ENCODE measurements around the gene C17orf67. TPM values are rescaled to one million over a fixed set of nuclear protein-coding genes. Genes with fewer than 3 reads are reported as not detected.

The C17orf67 gene
- total and polyA plus RNA-seq, 2 of the 13 experiments (the other 11 are each of a cell fraction or from before 2014, with no cell fraction given): 0.41 to 0.86 TPM

- FAIRE-seq (no peak), ATAC-seq (no peak), DNase-seq (ENCODE audit: low spot score) (no peak)
- Histone ChIP-seq H2AFZ (ENCODE audit: low read length) (no peak overlapping the region), H4K20me1 (ENCODE audit: insufficient read depth, low read length) (no peaks in the 10 kb centered on the region), H3K9ac (ENCODE audit: insufficient read depth, low read depth, low read length) (no peak overlapping the region), H3K4me3 (replicated peaks in 1 of 3; ENCODE audit: insufficient read depth in 1 of 3, low read depth in 2 of 3, low read length in 3 of 3) (no peak overlapping the region), H3K27me3 (ENCODE audit: control insufficient read depth in 1 of 2, insufficient read depth in 2 of 2, low read length in 2 of 2) (peaks cover 0 to 27% of the 10 kb centered on the region in 2 experiments; a peak in 3 of 5 replicates), H3K79me2 (ENCODE audit: insufficient read depth, low read length) (no peaks in the 10 kb centered on the region), H3K27ac (ENCODE audit: extremely low read length, insufficient read depth, low read length) (no peak overlapping the region), H3K36me3 (replicated peaks in 1 of 2; ENCODE audit: control insufficient read depth in 1 of 2, insufficient read depth in 2 of 2, low read length in 2 of 2) (no peaks in the 10 kb centered on the region), H3K9me3 (ENCODE audit: low read length) (no peaks in the 10 kb centered on the region), H3K4me2 (ENCODE audit: low read depth, low read length) (no peak overlapping the region), H3K4me1 (ENCODE audit: insufficient read depth, low read length) (peaks cover 25% of the 10 kb centered on the region)
- 68% methylated on average over 2 of the region's 2 CpGs for WGBS (ENCODE audit: low lambda C conversion rate)
- CTCF ChIA-PET (ENCODE audit: low intra/inter-chr PET ratio, low total read pairs): no interaction called here
- in situ Hi-C loops (cut with HindIII; ENCODE audit: extremely low pct_ligation_motif_present, low pct_unique_long_range_greater_than_20kb): no loop called here
- POLR2A ChIA-PET: no interaction called here
- BruUV-seq (replicated peaks): no TSS peak
- intact Hi-C loops (cut with micrococcal nuclease; ENCODE audit: unreplicated experiment): no loop called here
- TF ChIP-seq, protein P1, sequence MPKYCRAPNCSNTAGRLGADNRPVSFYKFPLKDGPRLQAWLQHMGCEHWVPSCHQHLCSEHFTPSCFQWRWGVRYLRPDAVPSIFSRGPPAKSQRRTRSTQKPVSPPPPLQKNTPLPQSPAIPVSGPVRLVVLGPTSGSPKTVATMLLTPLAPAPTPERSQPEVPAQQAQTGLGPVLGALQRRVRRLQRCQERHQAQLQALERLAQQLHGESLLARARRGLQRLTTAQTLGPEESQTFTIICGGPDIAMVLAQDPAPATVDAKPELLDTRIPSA (CRISPR knock-in tag; IDR thresholded peaks at IDR 0.05; ENCODE audit: borderline replicate concordance): no peak
- peak; percentile 42; the same call in 1 of the 2 replicates for TF ChIP-seq IKZF1 (IDR thresholded peaks at IDR 0.05)
- peak; percentile 55; the same call in 1 of the 2 replicates for TF ChIP-seq ZNF207 (IDR thresholded peaks at IDR 0.05; ENCODE audit: borderline replicate concordance)
Observed at GRCh38 chr17:56810343-56810742, 23.4 kb downstream of the C17orf67 start.

- no peaks in the 10 kb centered on the region for H4K20me1 ChIP-seq (ENCODE audit: insufficient read depth, low read length)
- H3K9me3 ChIP-seq (ENCODE audit: low read length): no peaks in the 10 kb centered on the region
- peaks cover 0 to 22% of the 10 kb centered on the region in 2 experiments; a peak in 3 of 5 replicates for H3K27me3 ChIP-seq (ENCODE audit: control insufficient read depth in 1 of 2, insufficient read depth in 2 of 2, low read length in 2 of 2)
- no peaks in the 10 kb centered on the region for H3K79me2 ChIP-seq (ENCODE audit: insufficient read depth, low read length)
- H2AFZ ChIP-seq (ENCODE audit: low read length): no peak overlapping the region
- no peak overlapping the region for H3K4me3 ChIP-seq (replicated peaks in 1 of 3; ENCODE audit: insufficient read depth in 1 of 3, low read depth in 2 of 3, low read length in 3 of 3)
- H3K4me1 ChIP-seq (ENCODE audit: insufficient read depth, low read length): peaks cover 25% of the 10 kb centered on the region
- ATAC-seq (no peak), DNase-seq (ENCODE audit: low spot score) (no peak), FAIRE-seq (no peak)
- 0% methylated on average over 1 of the region's 1 CpG for WGBS (ENCODE audit: low lambda C conversion rate)
- no peak overlapping the region for H3K4me2 ChIP-seq (ENCODE audit: low read depth, low read length)
- no peak overlapping the region for H3K27ac ChIP-seq (ENCODE audit: extremely low read length, insufficient read depth, low read length)
- no TSS peak for BruUV-seq (replicated peaks)
- ChIA-PET POLR2A (no interaction called here), CTCF (ENCODE audit: low intra/inter-chr PET ratio, low total read pairs) (no interaction called here)
- H3K36me3 ChIP-seq (replicated peaks in 1 of 2; ENCODE audit: control insufficient read depth in 1 of 2, insufficient read depth in 2 of 2, low read length in 2 of 2): no peaks in the 10 kb centered on the region
- intact Hi-C loops (cut with micrococcal nuclease; ENCODE audit: unreplicated experiment): no loop called here
- in situ Hi-C loops (cut with HindIII; ENCODE audit: extremely low pct_ligation_motif_present, low pct_unique_long_range_greater_than_20kb): no loop called here
- no peak overlapping the region for H3K9ac ChIP-seq (ENCODE audit: insufficient read depth, low read depth, low read length)
- TF ChIP-seq, protein P2, sequence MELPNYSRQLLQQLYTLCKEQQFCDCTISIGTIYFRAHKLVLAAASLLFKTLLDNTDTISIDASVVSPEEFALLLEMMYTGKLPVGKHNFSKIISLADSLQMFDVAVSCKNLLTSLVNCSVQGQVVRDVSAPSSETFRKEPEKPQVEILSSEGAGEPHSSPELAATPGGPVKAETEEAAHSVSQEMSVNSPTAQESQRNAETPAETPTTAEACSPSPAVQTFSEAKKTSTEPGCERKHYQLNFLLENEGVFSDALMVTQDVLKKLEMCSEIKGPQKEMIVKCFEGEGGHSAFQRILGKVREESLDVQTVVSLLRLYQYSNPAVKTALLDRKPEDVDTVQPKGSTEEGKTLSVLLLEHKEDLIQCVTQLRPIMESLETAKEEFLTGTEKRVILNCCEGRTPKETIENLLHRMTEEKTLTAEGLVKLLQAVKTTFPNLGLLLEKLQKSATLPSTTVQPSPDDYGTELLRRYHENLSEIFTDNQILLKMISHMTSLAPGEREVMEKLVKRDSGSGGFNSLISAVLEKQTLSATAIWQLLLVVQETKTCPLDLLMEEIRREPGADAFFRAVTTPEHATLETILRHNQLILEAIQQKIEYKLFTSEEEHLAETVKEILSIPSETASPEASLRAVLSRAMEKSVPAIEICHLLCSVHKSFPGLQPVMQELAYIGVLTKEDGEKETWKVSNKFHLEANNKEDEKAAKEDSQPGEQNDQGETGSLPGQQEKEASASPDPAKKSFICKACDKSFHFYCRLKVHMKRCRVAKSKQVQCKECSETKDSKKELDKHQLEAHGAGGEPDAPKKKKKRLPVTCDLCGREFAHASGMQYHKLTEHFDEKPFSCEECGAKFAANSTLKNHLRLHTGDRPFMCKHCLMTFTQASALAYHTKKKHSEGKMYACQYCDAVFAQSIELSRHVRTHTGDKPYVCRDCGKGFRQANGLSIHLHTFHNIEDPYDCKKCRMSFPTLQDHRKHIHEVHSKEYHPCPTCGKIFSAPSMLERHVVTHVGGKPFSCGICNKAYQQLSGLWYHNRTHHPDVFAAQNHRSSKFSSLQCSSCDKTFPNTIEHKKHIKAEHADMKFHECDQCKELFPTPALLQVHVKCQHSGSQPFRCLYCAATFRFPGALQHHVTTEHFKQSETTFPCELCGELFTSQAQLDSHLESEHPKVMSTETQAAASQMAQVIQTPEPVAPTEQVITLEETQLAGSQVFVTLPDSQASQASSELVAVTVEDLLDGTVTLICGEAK (IDR thresholded peaks at IDR 0.05): 0 out of 2 replicates have a peak, but pooled peaks have one; percentile 16
- TF ChIP-seq, protein P2 (CRISPR knock-in tag; IDR thresholded peaks at IDR 0.05): no peak
- no peak for TF ChIP-seq MNT (IDR thresholded peaks at IDR 0.05)
Observed at GRCh38 chr17:56809820-56810179, 23.9 kb downstream of the C17orf67 start.
